Measurements from ENCODE around the gene TLE4.

Gene TLE4

DNA sequence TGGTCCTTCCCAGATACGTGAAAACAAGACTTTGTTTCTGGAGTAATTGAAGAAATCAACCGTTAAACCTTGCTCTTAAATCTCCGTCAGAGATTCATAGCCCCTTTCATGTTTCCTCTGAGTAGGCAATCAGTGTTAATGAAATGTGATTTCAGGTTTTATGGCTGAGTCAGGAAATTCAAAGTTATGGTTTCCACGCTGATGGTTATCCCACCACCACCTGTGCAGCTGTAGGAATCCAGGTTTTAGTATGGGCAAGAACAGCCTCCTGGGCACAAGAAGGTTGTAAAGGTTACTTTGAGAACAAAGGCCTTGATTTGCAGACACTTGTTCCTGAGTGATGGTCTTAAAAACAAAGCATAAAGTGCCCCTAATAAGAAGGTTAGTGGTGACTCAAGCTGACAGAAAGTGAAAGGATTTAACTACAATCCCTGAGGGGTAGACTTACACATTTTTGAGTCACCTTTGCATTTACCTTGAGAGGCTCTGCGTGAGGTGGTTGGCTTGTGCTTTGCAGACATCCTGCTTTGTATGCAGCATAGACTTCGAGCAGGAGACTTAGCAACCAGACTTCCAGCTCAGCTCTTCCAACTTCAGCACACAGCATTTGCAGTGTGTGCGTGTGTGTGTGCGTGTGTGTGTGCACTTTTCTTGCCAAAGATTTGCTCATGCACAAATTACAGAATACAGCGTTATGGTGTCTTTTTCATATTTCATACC, 159.6 kb downstream of the TLE4 start:
- no peak overlapping the region for H3K27ac Mint-ChIP-seq
- H3K27me3 Mint-ChIP-seq (ENCODE audit: low read depth, poor library complexity): no peaks in the 10 kb centered on the region
- DNase-seq: no peak
- H3K4me1 Mint-ChIP-seq: no peaks in the 10 kb centered on the region
- H3K4me3 Mint-ChIP-seq: no peak overlapping the region
- H3K9me3 Mint-ChIP-seq: peaks cover 34% of the 10 kb centered on the region
- TF ChIP-seq, protein P1, sequence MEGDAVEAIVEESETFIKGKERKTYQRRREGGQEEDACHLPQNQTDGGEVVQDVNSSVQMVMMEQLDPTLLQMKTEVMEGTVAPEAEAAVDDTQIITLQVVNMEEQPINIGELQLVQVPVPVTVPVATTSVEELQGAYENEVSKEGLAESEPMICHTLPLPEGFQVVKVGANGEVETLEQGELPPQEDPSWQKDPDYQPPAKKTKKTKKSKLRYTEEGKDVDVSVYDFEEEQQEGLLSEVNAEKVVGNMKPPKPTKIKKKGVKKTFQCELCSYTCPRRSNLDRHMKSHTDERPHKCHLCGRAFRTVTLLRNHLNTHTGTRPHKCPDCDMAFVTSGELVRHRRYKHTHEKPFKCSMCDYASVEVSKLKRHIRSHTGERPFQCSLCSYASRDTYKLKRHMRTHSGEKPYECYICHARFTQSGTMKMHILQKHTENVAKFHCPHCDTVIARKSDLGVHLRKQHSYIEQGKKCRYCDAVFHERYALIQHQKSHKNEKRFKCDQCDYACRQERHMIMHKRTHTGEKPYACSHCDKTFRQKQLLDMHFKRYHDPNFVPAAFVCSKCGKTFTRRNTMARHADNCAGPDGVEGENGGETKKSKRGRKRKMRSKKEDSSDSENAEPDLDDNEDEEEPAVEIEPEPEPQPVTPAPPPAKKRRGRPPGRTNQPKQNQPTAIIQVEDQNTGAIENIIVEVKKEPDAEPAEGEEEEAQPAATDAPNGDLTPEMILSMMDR (IDR thresholded peaks at IDR 0.05): no peak
- H3K36me3 Mint-ChIP-seq (ENCODE audit: low read depth): peaks cover 24% of the 10 kb centered on the region

- Mint-ChIP-seq H3K27me3 (ENCODE audit: low read depth, poor library complexity) (peaks cover 7% of the 10 kb centered on the region), H3K9me3 (peaks cover 51% of the 10 kb centered on the region), H3K27ac (no peak overlapping the region), H3K4me3 (no peak overlapping the region), H3K4me1 (no peaks in the 10 kb centered on the region), H3K36me3 (ENCODE audit: low read depth) (peaks cover 24% of the 10 kb centered on the region)
- TF ChIP-seq, protein P1 (IDR thresholded peaks at IDR 0.05): no peak
- DNase-seq: no peak
Measured at GRCh38 chr9:79735023-79735779, 163.4 kb downstream of the TLE4 start.

DNA sequence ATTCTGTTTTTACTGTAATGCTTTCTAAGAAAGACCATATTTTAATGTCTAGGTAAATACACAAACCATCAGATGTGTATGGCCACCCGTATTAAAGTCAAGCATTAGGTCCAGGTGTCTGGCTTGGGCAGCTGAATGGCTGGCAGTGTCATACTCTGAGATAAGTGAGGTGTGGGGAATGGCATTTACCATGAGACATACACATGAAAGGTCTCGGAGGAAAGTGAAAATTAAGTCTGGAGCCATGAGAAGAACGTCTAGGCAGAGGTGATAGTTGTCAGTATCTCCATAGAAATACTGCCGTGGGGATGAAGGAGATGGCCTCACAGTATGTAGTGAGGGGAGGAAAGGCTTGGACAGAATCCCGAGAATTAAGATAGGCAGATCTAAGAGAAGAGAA, 164.3 kb downstream of the TLE4 start:
- Mint-ChIP-seq H3K27me3 (ENCODE audit: low read depth, poor library complexity) (peaks cover 7% of the 10 kb centered on the region), H3K27ac (no peak overlapping the region)
- TF ChIP-seq, protein P1 (IDR thresholded peaks at IDR 0.05): no peak

DNA sequence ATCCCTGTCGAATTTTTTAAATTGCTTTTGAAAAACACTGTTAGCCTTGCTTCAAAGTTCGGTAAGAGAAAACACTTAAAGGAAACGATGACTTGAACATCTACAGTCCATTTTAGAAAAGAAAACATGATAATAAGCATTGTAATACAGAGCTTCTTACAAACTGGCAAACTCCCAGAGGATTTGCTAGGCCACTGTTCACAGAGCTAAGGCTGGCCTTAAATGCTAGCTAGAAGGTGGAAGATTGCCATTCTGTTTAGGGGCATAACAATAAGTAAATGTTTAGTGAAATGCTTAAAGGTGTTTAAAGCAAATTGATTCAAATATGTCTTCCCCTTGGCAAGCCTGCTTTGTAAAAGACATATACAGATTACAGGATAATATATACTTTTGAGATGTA, 169.6 kb downstream of the TLE4 start:
- TF ChIP-seq, protein P1 (IDR thresholded peaks at IDR 0.05): no peak
- no peak overlapping the region for H3K4me3 Mint-ChIP-seq
- H3K9me3 Mint-ChIP-seq: peaks cover 18% of the 10 kb centered on the region

More for the DNA sequence above, 164.3 kb downstream of the TLE4 start:
- Mint-ChIP-seq H3K36me3 (ENCODE audit: low read depth) (peaks cover 24% of the 10 kb centered on the region), H3K9me3 (peaks cover 51% of the 10 kb centered on the region), H3K4me3 (no peak overlapping the region), H3K4me1 (no peaks in the 10 kb centered on the region)
- DNase-seq: no peak

DNA sequence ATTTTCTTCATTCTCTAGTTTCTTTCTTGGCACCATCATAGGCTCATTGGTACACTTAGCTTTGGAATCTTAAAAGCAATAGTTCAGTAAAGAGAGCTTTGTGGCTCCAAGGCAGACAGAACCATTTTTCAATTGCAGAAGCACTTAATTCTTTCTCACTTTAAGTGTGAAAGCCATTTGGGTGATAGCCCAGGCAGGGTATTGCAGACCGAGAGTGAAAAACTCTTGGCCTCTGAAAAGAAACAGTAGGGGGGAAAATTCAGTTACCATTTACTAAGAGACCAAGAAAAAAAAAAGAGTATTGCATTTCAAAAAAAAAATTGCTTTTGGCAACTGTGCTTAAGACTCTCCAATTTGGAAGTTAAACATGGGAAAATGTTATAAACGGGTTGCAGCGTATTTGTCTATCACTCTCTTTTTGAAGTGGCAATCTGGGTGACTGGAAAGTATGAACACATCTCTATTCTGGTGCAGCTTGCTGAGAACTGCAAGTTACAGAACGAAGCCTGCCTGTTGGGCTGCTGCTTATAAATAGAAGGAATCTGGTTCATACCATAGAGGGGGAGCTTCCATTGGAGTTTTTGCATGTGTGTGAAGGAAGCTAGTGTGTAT, 170.5 kb downstream of the TLE4 start:
- Mint-ChIP-seq H3K4me1 (peaks cover 11% of the 10 kb centered on the region), H3K4me3 (no peak overlapping the region), H3K27ac (no peak overlapping the region), H3K36me3 (ENCODE audit: low read depth) (no peaks in the 10 kb centered on the region), H3K27me3 (ENCODE audit: low read depth, poor library complexity) (peaks cover 7% of the 10 kb centered on the region), H3K9me3 (peaks cover 14% of the 10 kb centered on the region)
- TF ChIP-seq, protein P1 (IDR thresholded peaks at IDR 0.05): no peak
- no peak for DNase-seq

More for the DNA sequence above, 169.6 kb downstream of the TLE4 start:
- Mint-ChIP-seq H3K27ac (no peak overlapping the region), H3K4me1 (peaks cover 11% of the 10 kb centered on the region), H3K27me3 (ENCODE audit: low read depth, poor library complexity) (peaks cover 11% of the 10 kb centered on the region), H3K36me3 (ENCODE audit: low read depth) (no peaks in the 10 kb centered on the region)
- DNase-seq: no peak

All from nephron progenitor cell (in vitro differentiated cells).